Measurements from ENCODE around the gene SGPP2.

SGPP2 gene

GRCh38 chr2:222470802-222471468, 46.6 kb downstream of the SGPP2 start:
- H3K4me3 Mint-ChIP-seq: no peak overlapping the region
- no peak for DNase-seq (ENCODE audit: low spot score)
- H3K9me3 Mint-ChIP-seq: no peaks in the 10 kb centered on the region
- no peaks in the 10 kb centered on the region for H3K4me1 Mint-ChIP-seq (ENCODE audit: low read depth)
- H3K27me3 Mint-ChIP-seq (ENCODE audit: low read depth): no peaks in the 10 kb centered on the region
- no peaks in the 10 kb centered on the region for H3K36me3 Mint-ChIP-seq (ENCODE audit: low read depth)
- H3K27ac Mint-ChIP-seq: no peak overlapping the region

DNA sequence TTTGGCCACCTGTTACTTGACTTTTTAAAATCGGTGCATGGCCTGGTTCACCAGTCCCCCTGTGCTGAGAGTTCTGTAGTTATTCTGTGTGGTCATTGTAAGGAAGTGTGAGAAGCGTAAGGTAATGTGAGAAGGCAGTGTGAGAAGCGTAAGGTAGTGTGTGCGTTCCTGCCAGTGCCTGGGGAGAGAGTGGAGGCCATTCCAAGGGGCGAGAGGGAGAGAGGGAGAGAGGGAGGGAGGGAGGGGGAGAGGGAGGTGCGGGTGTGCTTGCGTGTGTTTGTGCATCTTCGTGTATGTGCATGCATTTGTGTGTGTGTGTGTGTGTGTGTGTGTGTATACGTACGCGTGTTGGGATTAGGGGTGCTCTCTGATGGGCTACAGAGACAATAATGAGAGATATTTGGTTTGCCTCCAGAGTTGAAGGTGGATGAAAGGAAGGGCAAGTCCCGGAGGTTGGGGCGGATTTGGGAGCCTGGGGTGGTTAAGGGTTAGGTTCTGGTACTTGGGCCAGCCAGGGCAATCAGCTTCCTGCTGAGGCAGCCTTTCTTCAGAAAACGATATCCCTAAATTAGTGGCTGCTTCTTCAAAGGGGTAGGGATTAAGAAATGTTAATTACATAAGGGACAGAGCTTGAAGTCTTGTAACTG, 53.7 kb downstream of the SGPP2 start:
- Mint-ChIP-seq H3K4me3 (no peak overlapping the region), H3K4me1 (ENCODE audit: low read depth) (peaks cover 5% of the 10 kb centered on the region), H3K36me3 (ENCODE audit: low read depth) (no peaks in the 10 kb centered on the region), H3K27ac (no peak overlapping the region), H3K9me3 (no peaks in the 10 kb centered on the region), H3K27me3 (ENCODE audit: low read depth) (peaks cover 4% of the 10 kb centered on the region)
- DNase-seq (ENCODE audit: low spot score): no peak

DNA sequence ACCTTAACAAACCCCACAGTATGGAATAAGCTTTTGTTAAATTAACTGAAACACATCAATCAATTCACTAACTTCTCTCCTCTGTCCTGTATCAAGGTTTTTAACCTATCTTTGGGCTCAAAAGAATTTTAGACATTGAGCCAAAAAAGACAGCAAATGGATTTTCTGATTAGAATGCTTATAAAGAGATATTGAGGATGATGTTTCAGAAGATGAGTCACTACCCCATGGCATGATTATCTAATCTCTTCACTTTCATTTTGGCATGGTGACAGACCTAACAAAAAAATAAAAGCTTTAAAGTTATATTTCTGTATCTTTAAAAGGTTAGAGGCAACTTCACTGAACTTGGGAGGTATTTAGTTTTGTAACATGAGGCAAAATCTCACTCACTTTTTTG, 55.5 kb downstream of the SGPP2 start:
- Mint-ChIP-seq H3K36me3 (ENCODE audit: low read depth) (no peaks in the 10 kb centered on the region), H3K4me3 (no peak overlapping the region), H3K27me3 (ENCODE audit: low read depth) (peaks cover 4% of the 10 kb centered on the region), H3K4me1 (ENCODE audit: low read depth) (peaks cover 5% of the 10 kb centered on the region), H3K27ac (no peak overlapping the region), H3K9me3 (no peaks in the 10 kb centered on the region)
- no peak for DNase-seq (ENCODE audit: low spot score)

GRCh38 chr2:222480497-222480896, 56.2 kb downstream of the SGPP2 start:
- no peak overlapping the region for H3K4me3 Mint-ChIP-seq
- no peak overlapping the region for H3K27ac Mint-ChIP-seq
- H3K4me1 Mint-ChIP-seq (ENCODE audit: low read depth): peaks cover 5% of the 10 kb centered on the region
- H3K36me3 Mint-ChIP-seq (ENCODE audit: low read depth): no peaks in the 10 kb centered on the region
- peaks cover 4% of the 10 kb centered on the region for H3K27me3 Mint-ChIP-seq (ENCODE audit: low read depth)
- no peak for DNase-seq (ENCODE audit: low spot score)
- H3K9me3 Mint-ChIP-seq: no peaks in the 10 kb centered on the region

DNA sequence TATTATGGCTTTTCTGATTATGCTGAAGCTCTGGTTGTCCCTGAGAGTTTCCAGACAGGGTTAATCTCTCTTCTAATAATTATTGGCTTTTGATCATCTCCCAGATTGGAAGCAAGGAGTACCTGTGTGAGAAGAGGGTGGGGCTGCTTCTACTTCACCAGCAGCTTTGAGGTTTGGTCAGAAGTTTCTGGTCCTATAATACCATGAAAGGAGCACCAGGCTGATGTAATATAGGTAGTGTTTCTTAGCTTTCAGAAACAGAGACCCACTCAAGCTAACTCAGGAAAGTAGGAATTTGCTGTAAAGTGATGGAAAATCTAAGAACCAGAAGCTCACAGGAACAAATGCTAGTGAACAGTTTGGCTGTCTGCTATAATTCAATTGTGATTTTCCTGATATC, 57.6 kb downstream of the SGPP2 start:
- no peak for DNase-seq (ENCODE audit: low spot score)
- Mint-ChIP-seq H3K36me3 (ENCODE audit: low read depth) (no peaks in the 10 kb centered on the region), H3K9me3 (no peaks in the 10 kb centered on the region), H3K27ac (no peak overlapping the region), H3K4me3 (no peak overlapping the region), H3K4me1 (ENCODE audit: low read depth) (peaks cover 5% of the 10 kb centered on the region), H3K27me3 (ENCODE audit: low read depth) (peaks cover 4% of the 10 kb centered on the region)

- no peak overlapping the region for H3K4me3 Mint-ChIP-seq
- H3K36me3 Mint-ChIP-seq (ENCODE audit: low read depth): no peaks in the 10 kb centered on the region
- no peaks in the 10 kb centered on the region for H3K9me3 Mint-ChIP-seq
- H3K4me1 Mint-ChIP-seq (ENCODE audit: low read depth): peaks cover 5% of the 10 kb centered on the region
- H3K27me3 Mint-ChIP-seq (ENCODE audit: low read depth): peaks cover 4% of the 10 kb centered on the region
- DNase-seq (ENCODE audit: low spot score): no peak
- no peak overlapping the region for H3K27ac Mint-ChIP-seq
These were observed 59.2 kb downstream of the SGPP2 start for GRCh38 chr2:222483513-222484039.

GRCh38 chr2:222485367-222486211, 61.2 kb downstream of the SGPP2 start:
- no peaks in the 10 kb centered on the region for H3K4me1 Mint-ChIP-seq (ENCODE audit: low read depth)
- H3K4me3 Mint-ChIP-seq: no peak overlapping the region
- DNase-seq (ENCODE audit: low spot score): no peak
- no peak overlapping the region for H3K27ac Mint-ChIP-seq
- H3K9me3 Mint-ChIP-seq: no peaks in the 10 kb centered on the region
- H3K27me3 Mint-ChIP-seq (ENCODE audit: low read depth): peaks cover 4% of the 10 kb centered on the region
- H3K36me3 Mint-ChIP-seq (ENCODE audit: low read depth): no peaks in the 10 kb centered on the region

GRCh38 chr2:222490131-222490530, 65.8 kb downstream of the SGPP2 start:
- Mint-ChIP-seq H3K27ac (no peak overlapping the region), H3K4me1 (ENCODE audit: low read depth) (no peaks in the 10 kb centered on the region), H3K4me3 (no peak overlapping the region), H3K36me3 (ENCODE audit: low read depth) (no peaks in the 10 kb centered on the region), H3K9me3 (peaks cover 12% of the 10 kb centered on the region), H3K27me3 (ENCODE audit: low read depth) (no peaks in the 10 kb centered on the region)
- DNase-seq (ENCODE audit: low spot score): no peak

DNA sequence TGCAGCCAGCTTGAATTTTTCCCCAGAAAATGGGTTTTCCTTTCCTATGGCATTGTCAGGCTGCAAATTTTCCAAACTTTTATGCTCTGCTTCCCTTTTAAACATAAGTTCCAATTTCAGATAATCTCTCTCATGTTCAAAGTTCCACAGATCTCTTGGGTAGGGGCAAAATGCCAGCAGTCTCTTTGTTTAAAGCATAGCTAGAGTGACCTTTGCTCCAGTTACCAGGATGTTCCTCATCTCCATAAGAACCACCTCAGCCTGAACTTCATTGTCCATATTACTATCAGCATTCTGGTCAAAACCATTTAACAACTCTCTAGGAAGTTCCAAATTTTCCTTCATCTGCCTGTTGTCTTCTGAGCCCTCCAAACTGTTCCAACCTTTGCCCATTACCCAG, 68.3 kb downstream of the SGPP2 start:
- Mint-ChIP-seq H3K27ac (no peak overlapping the region), H3K27me3 (ENCODE audit: low read depth) (no peaks in the 10 kb centered on the region), H3K36me3 (ENCODE audit: low read depth) (no peaks in the 10 kb centered on the region), H3K4me1 (ENCODE audit: low read depth) (no peaks in the 10 kb centered on the region), H3K9me3 (peaks cover 12% of the 10 kb centered on the region), H3K4me3 (no peak overlapping the region)
- DNase-seq (ENCODE audit: low spot score): no peak

DNA sequence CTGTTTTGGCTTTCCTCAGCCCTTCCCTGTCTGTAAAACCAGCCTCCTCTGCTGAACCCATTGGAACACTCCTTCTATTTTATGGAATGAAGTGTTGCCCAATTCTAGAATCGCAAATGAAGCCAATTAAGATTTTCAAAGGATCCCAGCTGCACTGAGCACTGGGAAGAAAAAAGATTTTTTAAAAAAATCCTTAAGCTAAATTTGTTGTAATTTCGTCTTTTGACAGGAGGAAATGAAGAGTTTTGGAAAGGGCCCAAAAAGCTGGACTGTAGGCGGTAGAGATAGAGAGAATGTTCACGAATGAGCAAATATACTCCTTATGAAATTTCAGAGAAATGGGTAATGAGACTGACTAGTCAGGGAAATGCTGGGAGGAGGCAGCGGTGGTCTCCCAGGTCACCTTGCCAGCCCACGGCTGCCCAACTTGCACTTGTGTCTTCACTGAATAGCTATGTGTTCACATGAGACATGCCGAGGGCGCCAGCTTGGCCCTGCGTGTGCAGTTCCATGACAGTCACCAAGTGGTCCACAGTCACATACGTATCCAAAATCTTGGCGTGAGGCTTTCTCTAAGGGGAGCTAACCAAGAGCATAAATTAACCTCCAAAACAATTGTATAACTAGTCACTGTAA, 69.9 kb downstream of the SGPP2 start:
- Mint-ChIP-seq H3K4me1 (ENCODE audit: low read depth) (no peaks in the 10 kb centered on the region), H3K36me3 (ENCODE audit: low read depth) (no peaks in the 10 kb centered on the region), H3K27me3 (ENCODE audit: low read depth) (no peaks in the 10 kb centered on the region), H3K27ac (no peak overlapping the region), H3K4me3 (no peak overlapping the region), H3K9me3 (peaks cover 12% of the 10 kb centered on the region)
- no peak for DNase-seq (ENCODE audit: low spot score)

DNA sequence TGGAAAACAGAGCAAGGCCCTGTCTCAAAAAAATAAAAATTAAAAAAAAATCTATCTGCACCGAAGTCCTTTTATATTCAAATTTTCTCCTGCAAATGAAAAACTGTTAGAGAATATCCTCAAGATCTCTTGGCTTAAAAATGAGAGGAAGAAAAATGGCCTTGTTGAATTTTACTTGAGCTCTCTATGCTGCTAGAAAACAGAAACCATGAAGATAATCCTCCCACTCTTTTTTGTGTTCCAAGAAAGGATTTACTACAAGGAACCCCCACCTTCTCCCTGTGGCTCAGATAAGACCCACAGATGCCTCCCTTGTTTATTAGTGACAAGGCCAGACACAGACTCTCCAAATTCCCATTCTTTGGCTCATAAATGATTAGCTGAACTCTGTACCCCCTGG, 71.0 kb downstream of the SGPP2 start:
- no peaks in the 10 kb centered on the region for H3K36me3 Mint-ChIP-seq (ENCODE audit: low read depth)
- H3K9me3 Mint-ChIP-seq: peaks cover 12% of the 10 kb centered on the region
- DNase-seq (ENCODE audit: low spot score): no peak
- H3K4me1 Mint-ChIP-seq (ENCODE audit: low read depth): no peaks in the 10 kb centered on the region
- H3K27ac Mint-ChIP-seq: no peak overlapping the region
- no peak overlapping the region for H3K4me3 Mint-ChIP-seq
- no peaks in the 10 kb centered on the region for H3K27me3 Mint-ChIP-seq (ENCODE audit: low read depth)

- Mint-ChIP-seq H3K4me1 (ENCODE audit: low read depth) (no peaks in the 10 kb centered on the region), H3K36me3 (ENCODE audit: low read depth) (no peaks in the 10 kb centered on the region), H3K9me3 (no peaks in the 10 kb centered on the region), H3K27me3 (ENCODE audit: low read depth) (no peaks in the 10 kb centered on the region), H3K27ac (no peak overlapping the region), H3K4me3 (no peak overlapping the region)
- no peak for DNase-seq (ENCODE audit: low spot score)
These were observed 74.9 kb downstream of the SGPP2 start for GRCh38 chr2:222499226-222499625.

DNA sequence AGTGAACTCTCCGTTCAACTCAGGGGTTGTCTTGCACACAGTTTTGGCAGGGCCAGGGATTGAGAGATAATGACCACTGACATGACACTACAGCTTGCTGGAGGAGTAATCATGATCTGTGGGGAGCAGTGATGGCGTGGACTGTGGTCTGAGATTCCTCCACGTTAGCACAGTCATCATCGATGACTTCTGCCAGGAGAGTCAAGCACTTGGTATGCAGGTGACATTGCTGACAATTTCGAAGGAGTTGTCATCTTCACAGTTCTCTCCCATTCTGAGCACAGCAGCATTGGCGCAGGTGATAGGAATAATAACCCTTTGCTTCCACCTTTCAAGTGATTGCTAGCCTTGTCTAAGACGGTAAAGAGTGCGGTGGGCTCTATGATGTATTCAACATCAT, 79.8 kb downstream of the SGPP2 start:
- H3K27ac Mint-ChIP-seq: no peak overlapping the region
- H3K4me1 Mint-ChIP-seq (ENCODE audit: low read depth): peaks cover 8% of the 10 kb centered on the region
- H3K4me3 Mint-ChIP-seq: no peak overlapping the region
- H3K9me3 Mint-ChIP-seq: no peaks in the 10 kb centered on the region
- no peaks in the 10 kb centered on the region for H3K27me3 Mint-ChIP-seq (ENCODE audit: low read depth)
- DNase-seq (ENCODE audit: low spot score): no peak
- H3K36me3 Mint-ChIP-seq (ENCODE audit: low read depth): no peaks in the 10 kb centered on the region

DNA sequence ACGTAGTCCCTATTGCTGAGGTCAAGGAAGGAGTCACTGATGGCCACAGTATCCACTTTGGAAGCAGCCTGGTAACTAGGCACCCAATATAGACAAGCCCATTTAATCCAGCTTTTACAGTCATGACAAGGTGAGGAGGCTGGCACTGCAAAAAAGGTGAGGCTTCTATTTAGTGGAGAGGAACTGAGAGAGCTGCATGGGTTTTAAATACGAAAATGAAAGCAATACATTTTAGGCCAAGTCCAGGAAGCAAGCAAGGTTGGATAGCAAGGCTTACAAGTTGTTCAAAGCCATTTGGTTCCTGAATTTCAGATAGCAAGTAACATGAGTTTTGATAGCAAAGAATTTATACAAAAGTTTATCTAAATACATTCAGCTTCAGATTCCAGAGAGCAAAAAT, 80.4 kb downstream of the SGPP2 start:
- Mint-ChIP-seq H3K36me3 (ENCODE audit: low read depth) (no peaks in the 10 kb centered on the region), H3K27ac (no peak overlapping the region), H3K27me3 (ENCODE audit: low read depth) (no peaks in the 10 kb centered on the region), H3K4me1 (ENCODE audit: low read depth) (peaks cover 8% of the 10 kb centered on the region), H3K4me3 (peak overlapping the region; percentile 40), H3K9me3 (no peaks in the 10 kb centered on the region)
- no peak for DNase-seq (ENCODE audit: low spot score)

All from T-helper 2 cell treated with Interferon-gamma antibody and Interleukin-4, amounts not matched to agents 5 μg/mL and 100 μg/mL, for 36 hours (primary cell).